HG03558 (cell line): ENCODE measurements around the gene NLRC3.

ENCODE experiments used
- ATAC-seq: cut with Tn5 transposase; IDR thresholded peaks from one replicate; pipeline ENCODE4 v1.9.1; 2021; ENCODE audit warnings: moderate number of reproducible peaks; ENCODE audit not compliant: unreplicated experiment; ENCODE audit errors: extremely low read depth

NLRC3 gene

DNA sequence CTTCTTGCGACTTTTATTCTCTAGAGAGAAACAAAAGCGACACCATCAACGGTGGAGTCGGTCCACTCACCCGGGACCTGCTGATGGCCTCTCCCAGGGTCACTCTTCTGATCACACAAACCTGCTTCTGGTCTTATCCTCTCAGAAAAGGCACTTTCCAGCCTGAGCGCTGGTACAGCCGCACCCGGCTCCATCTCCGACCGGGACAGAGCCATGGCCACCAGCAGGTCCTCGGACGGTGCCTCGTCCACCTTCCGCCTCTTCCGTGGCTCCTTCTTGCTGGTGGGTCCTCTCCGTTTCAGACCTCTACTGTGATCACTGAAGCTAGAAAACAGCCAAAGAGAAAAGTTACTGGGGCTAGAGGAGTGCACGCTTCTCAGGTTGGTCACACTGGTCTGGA, 20.5 kb upstream of the NLRC3 start:
- no peak for ATAC-seq

DNA sequence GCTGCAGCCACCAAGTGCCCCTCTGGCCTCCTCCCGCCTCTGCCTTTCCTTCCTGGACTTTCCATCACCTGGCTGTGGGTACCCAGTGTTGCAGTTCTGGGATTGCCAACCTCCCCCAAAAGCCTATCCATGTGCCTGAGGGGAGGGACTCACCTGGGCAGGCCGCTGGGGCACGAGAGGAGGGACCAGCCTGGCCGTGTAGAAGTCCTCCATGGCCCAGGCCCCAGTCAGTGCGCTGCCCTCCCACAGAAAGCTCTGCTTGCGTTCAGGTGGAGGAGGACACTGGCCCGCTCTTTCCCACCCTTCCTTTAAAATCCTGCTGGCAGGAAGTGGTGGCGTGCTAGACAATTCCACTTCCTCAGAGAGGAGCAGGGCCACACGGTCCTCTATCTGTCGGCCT, 20.0 kb upstream of the NLRC3 start:
- no peak for ATAC-seq

DNA sequence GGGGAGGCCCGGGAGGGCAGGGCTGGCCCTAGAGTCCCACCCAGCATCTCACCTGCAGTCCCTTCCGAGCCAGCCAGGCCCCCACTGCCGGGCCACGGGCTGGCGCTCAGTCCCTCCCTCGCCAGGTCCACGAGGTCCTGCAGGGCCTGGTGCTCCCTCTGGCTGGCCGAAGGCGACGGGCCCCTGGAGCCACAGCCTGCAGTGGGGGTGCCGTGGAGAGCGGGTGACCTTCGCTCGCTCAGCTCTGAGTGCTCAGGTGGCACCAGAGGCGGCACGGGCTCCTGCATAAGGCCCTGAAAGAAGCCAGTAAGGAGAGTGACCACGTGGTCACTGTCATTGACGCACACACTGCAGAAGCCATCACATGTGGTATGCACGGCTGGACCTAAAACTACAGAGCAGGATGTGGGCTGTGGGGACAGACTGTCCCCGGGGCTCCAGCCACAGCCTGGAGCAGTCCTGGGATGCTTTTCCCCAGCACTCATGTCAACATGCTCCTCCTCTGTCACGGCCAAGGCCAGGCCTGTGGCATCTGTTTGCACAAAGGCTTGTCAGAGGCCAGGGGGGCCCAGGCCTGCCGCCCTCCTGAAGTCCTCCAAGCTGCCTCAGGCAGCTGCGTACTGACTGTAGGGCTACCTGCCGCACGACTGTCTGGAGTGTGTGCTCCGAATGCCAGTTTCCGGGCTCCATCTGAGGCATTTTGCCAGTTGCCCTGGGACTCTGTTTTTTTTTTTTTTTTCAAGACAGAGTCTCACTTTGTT, 19.1 kb upstream of the NLRC3 start:
- no peak for ATAC-seq

GRCh38 chr16:3595521-3596021, 18.4 kb upstream of the NLRC3 start:
- no peak for ATAC-seq

DNA sequence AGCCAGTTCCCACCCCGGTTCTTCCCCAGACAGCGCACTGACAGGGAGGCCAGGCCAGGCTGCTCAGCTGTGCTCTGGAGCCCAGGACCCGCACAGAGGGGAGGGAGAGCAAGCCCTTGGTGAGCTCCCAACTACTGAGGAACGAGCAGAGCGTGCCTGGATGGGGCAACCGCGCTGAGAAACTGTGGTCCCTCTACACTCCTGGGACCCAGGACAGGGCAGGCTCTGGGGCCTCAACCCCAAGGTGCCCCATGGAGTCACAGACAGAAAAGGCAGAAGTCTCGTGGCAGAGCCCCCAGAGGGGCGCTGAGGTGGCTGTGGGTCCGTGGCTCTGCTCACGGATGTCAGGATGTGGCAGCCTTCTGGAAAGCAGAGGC, 17.9 kb upstream of the NLRC3 start:
- no peak for ATAC-seq

DNA sequence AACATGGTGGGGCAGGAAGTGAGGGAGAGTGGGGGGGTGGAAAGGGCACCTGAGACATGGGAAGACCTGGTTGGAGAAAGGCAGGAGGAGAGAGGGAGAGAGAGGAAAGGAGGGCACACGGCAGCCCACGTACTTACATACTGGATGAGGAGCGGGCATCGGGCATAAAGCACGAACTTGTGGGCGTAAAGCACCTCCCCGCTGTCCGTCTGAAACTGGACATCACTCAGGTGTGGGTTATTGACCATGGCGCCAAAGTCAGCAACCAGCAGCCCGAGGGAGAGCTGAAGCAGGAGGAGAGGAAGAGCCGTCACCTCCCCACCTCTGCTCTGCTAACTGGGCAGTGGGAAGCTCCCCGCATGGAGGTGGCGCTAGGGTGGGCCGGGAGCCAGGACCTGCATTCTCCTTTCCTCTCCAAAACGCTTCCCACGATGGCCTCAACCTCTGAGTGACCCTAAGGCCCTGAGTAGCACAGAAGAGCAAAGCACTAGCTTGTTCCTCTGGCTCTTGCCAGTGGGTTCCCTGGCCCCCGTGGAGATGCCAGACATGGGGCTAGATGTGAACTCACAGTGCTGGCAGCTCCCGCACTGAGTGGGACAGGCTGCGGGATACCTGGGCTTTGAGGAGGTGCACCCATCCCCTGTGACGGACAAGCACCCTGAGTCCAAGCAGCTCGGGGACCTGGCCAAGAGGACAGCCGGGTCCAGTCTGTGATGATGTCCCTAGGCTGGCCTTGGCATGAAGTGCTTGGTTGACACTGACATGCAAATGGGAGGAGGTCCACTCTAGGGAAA, 17.3 kb upstream of the NLRC3 start:
- no peak for ATAC-seq

GRCh38 chr16:3592559-3592958, 15.4 kb upstream of the NLRC3 start:
- no peak for ATAC-seq

DNA sequence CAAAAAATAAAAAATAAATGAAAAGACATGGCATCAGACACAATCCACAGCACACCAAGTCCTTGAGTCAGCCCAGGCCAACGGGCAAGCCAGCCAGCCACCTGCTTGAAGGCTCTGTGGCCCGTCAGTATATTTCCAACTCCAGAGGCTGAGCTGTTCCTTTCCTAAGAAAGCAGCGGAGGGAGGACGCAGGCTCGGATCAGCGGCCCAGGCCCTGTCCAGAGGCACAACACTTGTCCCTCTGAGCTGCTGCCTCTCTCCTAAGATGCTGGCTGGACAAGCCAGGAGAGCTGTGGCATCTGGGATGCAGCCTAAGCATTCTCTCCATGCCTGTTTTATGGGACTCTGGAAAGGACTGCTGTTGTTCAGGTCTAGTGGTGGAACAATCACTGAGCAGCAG, 14.8 kb upstream of the NLRC3 start:
- no peak for ATAC-seq

DNA sequence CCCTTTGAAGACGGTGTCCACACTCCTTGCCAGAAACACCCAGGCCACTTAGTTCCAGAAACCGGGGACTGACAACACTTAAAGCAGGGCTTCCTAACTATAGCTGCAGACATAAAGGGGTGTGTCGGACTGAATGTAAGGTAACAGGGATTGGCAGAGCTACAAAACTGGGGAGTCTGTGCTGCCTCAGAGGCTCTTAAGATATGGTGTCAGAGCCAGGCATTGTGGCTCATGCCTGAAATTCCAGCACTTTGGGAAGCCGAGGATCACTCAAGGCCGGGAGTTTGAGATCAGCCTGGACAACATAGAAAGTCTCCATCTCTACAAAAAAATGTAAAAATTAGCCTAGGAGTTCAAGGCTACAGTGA, 14.2 kb upstream of the NLRC3 start:
- no peak for ATAC-seq

DNA sequence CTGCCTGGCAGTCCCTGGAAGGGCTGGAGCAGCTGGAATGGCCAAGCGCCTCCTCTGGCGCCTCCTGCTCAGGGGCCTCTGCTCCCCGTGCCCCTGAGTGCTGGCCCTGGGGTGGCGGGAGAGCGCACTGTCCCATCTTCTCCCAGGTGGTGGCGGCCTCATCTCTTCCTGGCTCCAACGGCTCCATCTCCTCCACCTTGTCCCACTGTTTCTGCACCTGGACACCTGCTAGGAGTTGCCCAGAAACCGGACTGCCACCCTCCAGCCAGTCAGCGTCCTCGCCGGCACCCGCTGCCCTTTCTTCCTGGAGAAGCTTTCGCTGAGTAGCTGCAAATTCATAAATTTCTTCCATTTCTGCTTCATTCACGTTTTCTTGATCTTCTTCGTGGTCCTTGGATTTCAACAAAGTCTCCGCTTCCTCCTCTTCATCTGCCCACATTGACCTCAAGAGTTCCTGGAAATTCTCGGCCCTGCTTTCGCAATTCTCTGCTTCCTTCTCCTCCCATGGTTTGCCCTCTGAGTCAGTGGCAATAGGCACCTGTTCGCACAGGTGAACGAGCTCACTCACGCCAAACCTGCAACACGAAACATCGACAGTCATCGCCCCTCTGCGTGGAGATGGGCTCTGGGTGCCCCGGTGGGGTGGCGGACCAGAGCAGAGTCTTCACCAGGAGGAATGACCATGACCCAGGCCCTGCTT, 13.7 kb upstream of the NLRC3 start:
- no peak for ATAC-seq

- ATAC-seq, result no peak
Measured at GRCh38 chr16:3589991-3590701, 12.9 kb upstream of the NLRC3 start.

DNA sequence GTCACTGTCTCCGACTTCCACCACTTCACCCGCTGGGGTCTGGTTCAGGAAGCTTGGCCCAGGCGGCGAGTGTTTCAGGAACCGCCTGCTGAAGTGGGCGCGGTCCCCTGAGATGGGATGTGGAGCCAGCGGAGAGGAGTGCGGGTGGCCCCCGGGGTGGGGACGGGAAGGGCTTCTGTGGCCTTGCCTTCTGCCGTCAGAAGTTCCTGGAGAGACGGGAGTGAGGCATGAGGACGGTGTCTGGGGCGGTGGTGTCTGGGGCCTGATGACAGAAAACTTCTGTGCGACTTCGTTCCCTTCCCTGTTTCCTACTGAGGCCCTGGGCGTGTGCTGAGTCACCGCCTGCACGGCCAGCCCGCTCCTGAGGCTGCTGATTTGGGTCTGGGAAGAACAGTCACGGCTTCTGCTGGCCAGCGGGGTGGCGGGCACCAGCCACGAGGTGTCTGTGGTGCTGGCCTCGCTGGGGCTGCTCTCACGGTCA, 12.3 kb upstream of the NLRC3 start:
- ATAC-seq, result no peak

GRCh38 chr16:3589001-3589400, 11.8 kb upstream of the NLRC3 start:
- ATAC-seq, result no peak

GRCh38 chr16:3587547-3588110, 10.4 kb upstream of the NLRC3 start:
- no peak for ATAC-seq

GRCh38 chr16:3584412-3584811, 7.2 kb upstream of the NLRC3 start:
- ATAC-seq, result no peak

DNA sequence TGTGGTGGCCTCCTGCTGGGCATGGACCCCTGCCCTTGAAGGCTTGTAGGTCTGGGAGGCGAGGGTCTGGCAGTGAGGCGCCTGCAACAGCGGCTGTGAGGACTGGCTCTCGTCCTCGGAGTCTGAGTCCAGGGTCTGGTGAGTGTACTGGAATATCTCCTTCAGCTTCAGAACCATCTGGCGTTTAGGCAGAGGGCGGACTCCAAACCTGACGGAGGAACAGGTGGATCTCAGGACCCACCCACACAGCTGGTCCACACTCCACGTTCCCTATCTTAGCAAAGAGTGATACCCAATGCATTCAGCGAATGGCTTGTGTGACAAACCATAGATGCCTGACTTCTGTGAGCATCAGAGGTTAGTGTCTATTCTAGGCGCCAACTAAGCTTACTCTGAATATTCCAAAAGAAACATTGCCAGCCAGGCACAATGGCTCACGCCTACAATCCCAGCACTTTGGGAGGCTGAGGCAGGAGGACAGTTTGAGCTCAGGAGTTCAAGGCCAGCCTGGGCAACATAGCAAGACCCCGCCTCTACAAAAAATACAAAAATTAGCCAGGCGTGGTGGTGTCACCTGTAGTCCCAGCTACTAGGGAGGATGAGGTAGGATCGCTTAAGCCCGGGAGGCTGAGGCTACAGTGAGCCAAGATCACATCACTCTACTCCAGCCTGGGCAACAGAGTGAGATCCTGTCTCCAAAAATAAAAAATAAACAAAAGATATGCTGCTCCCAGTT, 6.3 kb upstream of the NLRC3 start:
- no peak for ATAC-seq

DNA sequence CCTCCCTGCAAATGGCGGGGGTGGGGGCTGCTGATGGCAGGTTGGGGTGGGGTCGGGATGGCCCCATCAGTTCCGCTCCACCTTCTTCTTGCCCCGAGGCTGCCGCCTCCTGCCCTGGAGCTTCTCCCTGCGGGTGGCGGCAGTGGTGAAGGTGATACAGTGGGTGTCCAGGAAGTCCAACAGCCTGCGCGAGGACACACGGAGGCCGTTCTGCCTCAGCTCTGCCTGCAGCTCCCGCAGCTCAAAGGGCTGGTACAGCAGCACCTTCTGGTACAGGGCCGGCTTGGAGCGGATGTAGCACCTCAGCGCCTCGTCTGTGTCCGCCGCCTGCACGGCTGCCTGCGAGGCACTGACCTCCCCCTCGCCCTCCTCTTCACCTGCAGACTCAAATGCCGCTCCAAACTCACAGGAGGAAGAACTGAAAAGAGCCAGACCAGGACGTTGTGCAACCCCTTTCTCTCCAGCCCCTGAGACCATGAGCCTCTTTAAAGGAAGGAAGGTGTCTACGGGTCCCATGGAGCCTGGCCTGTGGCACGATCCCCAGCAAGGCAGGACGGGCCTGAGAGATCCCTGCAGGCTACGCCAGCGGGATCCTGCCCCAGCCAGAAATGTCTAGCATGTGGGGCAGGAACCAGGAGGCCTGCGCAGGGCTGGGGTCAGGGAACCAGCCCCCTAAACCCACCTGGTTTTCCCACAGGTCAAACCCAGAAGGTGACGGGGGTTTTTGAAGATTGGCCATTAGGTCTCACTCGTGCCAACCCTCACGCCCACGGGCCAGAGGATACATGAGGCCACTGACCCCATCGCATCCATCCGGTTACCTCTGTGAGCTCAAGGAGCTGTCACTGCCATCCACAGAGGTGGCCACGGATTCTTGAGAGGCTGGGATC, 5.3 kb upstream of the NLRC3 start:
- ATAC-seq, result no peak

DNA sequence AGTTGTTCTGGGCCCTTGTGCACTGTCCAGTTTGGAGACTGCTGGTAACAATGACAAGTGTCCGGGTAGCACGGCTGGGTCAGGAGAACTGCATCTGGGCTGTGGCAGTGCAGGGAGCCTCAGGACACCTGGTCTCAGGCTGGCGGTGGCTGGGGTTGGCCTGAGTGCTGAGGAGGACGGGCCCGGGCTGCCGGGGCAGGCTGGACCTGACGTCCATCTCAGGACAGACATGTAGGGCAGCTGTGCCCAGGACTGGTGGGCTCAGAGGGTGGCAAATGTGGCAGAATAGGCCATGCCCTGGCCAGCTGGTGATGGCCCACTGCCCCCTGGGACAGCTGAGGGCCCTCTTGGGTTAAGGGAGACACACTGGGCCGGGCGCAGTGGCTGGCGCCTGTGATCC, 4.2 kb upstream of the NLRC3 start:
- no peak for ATAC-seq
